ENCODE results near the gene PRKG1. TPM values are rescaled to one million over a fixed set of nuclear protein-coding genes. Genes with fewer than 3 reads are reported as not detected.

The PRKG1 gene
- total RNA-seq, 1 donor from 2014 or later = 4.6 TPM

DNA sequence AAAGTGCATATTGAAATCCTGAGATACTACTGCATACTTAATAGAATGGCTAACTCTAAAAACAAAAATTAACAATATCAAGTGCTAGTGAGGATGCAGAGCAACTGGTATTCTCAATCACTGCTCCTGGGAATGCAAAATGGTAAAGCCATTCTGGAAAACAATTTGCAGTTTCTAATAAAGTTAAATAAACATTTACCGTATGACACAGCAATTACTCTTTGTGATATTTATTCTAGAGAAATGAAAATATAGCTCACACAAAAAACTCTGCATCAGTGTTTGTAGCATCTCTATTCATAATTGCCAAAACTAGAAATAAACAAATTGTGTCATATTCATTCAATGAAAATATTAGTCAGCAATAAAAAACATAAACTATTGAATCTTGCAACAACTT lies 984.8 kb downstream of the PRKG1 start:
- H3K9me3 Mint-ChIP-seq (ENCODE audit: low read depth) = no peaks in the 10 kb centered on the region
- no peak overlapping the region for H3K27ac Mint-ChIP-seq
- H3K36me3 Mint-ChIP-seq (ENCODE audit: insufficient read depth) = no peaks in the 10 kb centered on the region
- no peaks in the 10 kb centered on the region for H3K27me3 Mint-ChIP-seq
- TF ChIP-seq, protein P1, sequence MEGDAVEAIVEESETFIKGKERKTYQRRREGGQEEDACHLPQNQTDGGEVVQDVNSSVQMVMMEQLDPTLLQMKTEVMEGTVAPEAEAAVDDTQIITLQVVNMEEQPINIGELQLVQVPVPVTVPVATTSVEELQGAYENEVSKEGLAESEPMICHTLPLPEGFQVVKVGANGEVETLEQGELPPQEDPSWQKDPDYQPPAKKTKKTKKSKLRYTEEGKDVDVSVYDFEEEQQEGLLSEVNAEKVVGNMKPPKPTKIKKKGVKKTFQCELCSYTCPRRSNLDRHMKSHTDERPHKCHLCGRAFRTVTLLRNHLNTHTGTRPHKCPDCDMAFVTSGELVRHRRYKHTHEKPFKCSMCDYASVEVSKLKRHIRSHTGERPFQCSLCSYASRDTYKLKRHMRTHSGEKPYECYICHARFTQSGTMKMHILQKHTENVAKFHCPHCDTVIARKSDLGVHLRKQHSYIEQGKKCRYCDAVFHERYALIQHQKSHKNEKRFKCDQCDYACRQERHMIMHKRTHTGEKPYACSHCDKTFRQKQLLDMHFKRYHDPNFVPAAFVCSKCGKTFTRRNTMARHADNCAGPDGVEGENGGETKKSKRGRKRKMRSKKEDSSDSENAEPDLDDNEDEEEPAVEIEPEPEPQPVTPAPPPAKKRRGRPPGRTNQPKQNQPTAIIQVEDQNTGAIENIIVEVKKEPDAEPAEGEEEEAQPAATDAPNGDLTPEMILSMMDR (IDR thresholded peaks at IDR 0.05; ENCODE audit: unreplicated experiment) = no peak
- DNase-seq (ENCODE audit: low spot score, unreplicated experiment) = no peak
- no peak overlapping the region for H3K4me3 Mint-ChIP-seq (ENCODE audit: low read depth)
- H3K4me1 Mint-ChIP-seq (ENCODE audit: low read depth) = no peaks in the 10 kb centered on the region

DNA sequence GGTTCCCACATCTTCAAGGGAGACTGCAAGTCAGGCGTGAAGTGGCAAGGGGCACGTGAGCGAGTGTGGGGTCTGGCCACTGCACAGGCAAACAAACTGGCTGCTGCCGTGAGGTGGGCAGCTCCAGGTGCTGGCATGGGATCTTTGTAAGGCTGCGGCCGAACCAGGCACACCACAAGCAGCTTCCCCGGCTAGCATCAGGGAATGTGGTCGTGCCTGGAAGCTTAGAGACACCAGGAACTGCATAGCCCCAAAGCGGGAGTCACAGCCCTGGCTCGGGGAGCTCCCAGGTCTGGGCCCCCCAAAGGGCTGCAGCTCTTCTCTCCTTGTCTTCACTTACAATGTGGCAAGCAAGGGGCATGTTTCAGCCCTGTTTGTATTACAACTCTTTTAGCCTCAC lies 988.9 kb downstream of the PRKG1 start:
- Mint-ChIP-seq H3K27me3 (no peaks in the 10 kb centered on the region), H3K27ac (no peak overlapping the region), H3K9me3 (ENCODE audit: low read depth) (no peaks in the 10 kb centered on the region), H3K4me1 (ENCODE audit: low read depth) (no peaks in the 10 kb centered on the region), H3K4me3 (ENCODE audit: low read depth) (no peak overlapping the region), H3K36me3 (ENCODE audit: insufficient read depth) (no peaks in the 10 kb centered on the region)
- no peak for DNase-seq (ENCODE audit: low spot score, unreplicated experiment)
- TF ChIP-seq, protein P1 (IDR thresholded peaks at IDR 0.05; ENCODE audit: unreplicated experiment) = no peak

DNA sequence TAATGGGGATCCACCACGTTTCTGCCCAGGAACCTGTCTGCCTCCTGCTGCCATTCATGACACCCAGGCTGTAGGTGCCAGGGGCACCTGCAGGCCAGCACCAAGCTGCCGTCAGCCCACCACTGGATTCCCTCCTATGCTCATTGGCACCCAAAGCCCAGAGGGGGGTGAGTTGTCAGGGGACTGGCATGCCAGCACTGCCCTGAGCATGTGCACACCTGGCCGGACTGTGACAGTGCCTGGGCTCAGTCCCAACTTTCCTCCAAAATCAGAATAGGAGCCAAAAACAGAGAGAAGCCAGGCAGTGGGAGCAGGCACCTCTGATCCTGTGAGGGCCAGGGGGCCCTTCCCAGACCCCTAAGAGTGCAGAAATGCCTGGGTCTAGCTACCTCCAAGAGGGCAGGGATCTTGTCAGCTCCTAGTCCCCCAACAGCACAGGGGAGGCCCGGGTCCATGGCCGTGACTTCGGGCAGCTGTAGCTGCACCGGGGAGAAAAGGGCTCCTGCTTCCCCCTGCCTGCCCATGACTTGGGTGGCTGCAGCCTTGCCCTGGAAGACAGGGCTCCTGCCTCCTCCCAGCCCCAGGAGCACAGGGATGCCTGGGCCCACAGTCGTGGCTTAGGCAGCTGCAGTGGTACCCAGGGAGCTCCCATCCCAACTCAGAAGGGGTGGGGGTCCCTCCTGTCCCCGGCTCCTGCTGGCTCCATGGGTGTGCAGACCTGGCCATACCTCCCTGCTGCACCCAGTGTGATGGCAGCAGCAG lies 990.0 kb downstream of the PRKG1 start:
- no peak for DNase-seq (ENCODE audit: low spot score, unreplicated experiment)
- H3K36me3 Mint-ChIP-seq (ENCODE audit: insufficient read depth) = no peaks in the 10 kb centered on the region
- no peak overlapping the region for H3K27ac Mint-ChIP-seq
- H3K4me3 Mint-ChIP-seq (ENCODE audit: low read depth) = no peak overlapping the region
- no peaks in the 10 kb centered on the region for H3K4me1 Mint-ChIP-seq (ENCODE audit: low read depth)
- H3K9me3 Mint-ChIP-seq (ENCODE audit: low read depth) = no peaks in the 10 kb centered on the region
- no peaks in the 10 kb centered on the region for H3K27me3 Mint-ChIP-seq
- TF ChIP-seq, protein P1 (IDR thresholded peaks at IDR 0.05; ENCODE audit: unreplicated experiment) = no peak

DNA sequence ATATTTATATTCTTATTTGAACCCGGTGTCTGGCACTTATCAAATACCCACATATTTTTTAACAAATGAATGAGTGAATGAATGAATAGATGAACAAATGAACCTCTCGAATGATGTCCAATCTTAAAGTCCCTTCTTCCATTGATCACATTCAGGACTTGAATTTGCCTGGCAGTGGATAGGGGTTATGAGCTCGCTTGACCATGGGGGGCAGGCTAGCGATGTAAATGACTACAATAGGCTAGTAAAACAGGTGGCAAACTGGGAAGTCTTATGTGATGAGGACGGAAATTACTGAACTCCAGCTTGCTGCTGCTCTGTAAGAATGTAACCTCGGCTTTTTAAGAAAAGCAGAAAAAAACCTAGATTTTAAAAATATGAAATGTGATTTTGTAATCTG lies 992.1 kb downstream of the PRKG1 start:
- H3K4me1 Mint-ChIP-seq (ENCODE audit: low read depth) = no peaks in the 10 kb centered on the region
- DNase-seq (ENCODE audit: low spot score, unreplicated experiment) = no peak
- TF ChIP-seq, protein P1 (IDR thresholded peaks at IDR 0.05; ENCODE audit: unreplicated experiment) = peak; percentile 15
- H3K4me3 Mint-ChIP-seq (ENCODE audit: low read depth) = no peak overlapping the region
- H3K27ac Mint-ChIP-seq = no peak overlapping the region
- no peaks in the 10 kb centered on the region for H3K36me3 Mint-ChIP-seq (ENCODE audit: insufficient read depth)
- no peaks in the 10 kb centered on the region for H3K9me3 Mint-ChIP-seq (ENCODE audit: low read depth)
- H3K27me3 Mint-ChIP-seq = no peaks in the 10 kb centered on the region

DNA sequence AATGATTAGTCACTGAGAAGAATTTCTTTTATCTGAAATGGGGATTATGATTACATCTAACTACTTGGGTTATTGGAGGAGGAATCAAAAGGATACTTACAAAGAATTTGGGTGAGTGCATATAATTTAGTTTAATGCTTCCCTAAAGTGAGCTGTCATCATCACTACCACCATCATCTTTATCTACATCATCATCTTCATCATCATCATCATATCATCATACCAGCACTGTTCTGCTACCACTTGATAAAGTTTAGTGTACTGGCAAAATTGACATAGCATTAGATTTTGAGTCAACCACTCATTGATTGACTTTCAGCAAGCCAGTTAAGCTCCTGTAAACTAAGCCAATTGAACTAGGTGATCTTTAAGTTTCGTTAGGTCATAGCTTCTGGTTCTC lies 994.2 kb downstream of the PRKG1 start:
- H3K27me3 Mint-ChIP-seq = no peaks in the 10 kb centered on the region
- no peaks in the 10 kb centered on the region for H3K36me3 Mint-ChIP-seq (ENCODE audit: insufficient read depth)
- no peak overlapping the region for H3K4me3 Mint-ChIP-seq (ENCODE audit: low read depth)
- H3K9me3 Mint-ChIP-seq (ENCODE audit: low read depth) = no peaks in the 10 kb centered on the region
- no peak for DNase-seq (ENCODE audit: low spot score, unreplicated experiment)
- TF ChIP-seq, protein P1 (IDR thresholded peaks at IDR 0.05; ENCODE audit: unreplicated experiment) = no peak
- H3K27ac Mint-ChIP-seq = no peak overlapping the region
- no peaks in the 10 kb centered on the region for H3K4me1 Mint-ChIP-seq (ENCODE audit: low read depth)

Data from progenitor cell of endocrine pancreas (in vitro differentiated cells).